Keratinocyte (primary cell): ENCODE results near the gene ADAMTS10. TPM values are rescaled to one million over a fixed set of nuclear protein-coding genes. Genes with fewer than 3 reads are reported as not detected.

ENCODE experiments used
- DNase-seq: peaks from one replicate; pipeline ENCODE4 v3.0.0-alpha.2; 2011; ENCODE audit warnings: low read depth, missing footprints, low spot score
- FAIRE-seq: peaks from 2 replicates; lab custom pipeline; 2011; peaks lifted over from hg19 to GRCh38; lab: Jason Lieb, UNC
- H2AFZ ChIP-seq: 2 replicates; pipeline ENCODE4 v1.6.0; 2012; ENCODE audit warnings: low read length, control low read depth, inconsistent platforms; ENCODE audit not compliant: control insufficient read depth
- H3K27ac ChIP-seq: 2 replicates; pipeline ENCODE4 v1.5.1; 2011; ENCODE audit warnings: low read length; ENCODE audit not compliant: control insufficient read depth, insufficient read depth
- H3K27me3 ChIP-seq: 3 replicates; pipeline ENCODE4 v1.6.0; 2011; ENCODE audit warnings: low read length; ENCODE audit not compliant: control insufficient read depth, insufficient read depth; ENCODE audit errors: extremely low read depth
- H3K36me3 ChIP-seq, 2 experiments: 2 replicates in 1 of 2; 3 replicates in 1 of 2; pipeline ENCODE4 v1.5.1; 2011; ENCODE audit warnings: low read length in 2 of 2, mild to moderate bottlenecking in 1 of 2; ENCODE audit not compliant: control insufficient read depth in 2 of 2, insufficient read depth in 2 of 2; ENCODE audit errors: extremely low read depth in 1 of 2
- H3K4me1 ChIP-seq: 3 replicates; pipeline ENCODE4 v1.5.1; 2011; ENCODE audit warnings: low read length; ENCODE audit not compliant: control insufficient read depth, insufficient read depth; ENCODE audit errors: extremely low read depth
- H3K4me2 ChIP-seq: 3 replicates; pipeline ENCODE4 v1.6.0; 2011; ENCODE audit warnings: low read depth, low read length; ENCODE audit not compliant: control insufficient read depth, insufficient read depth; ENCODE audit errors: extremely low read depth
- H3K4me3 ChIP-seq, 3 experiments: fragments of 200-600 bp in 1 of 3; sonication (generic) in 1 of 3; 2 replicates in 2 of 3; 3 replicates in 1 of 3; pipeline ENCODE4 v1.5.1; 2011 to 2016; ENCODE audit warnings: low read length in 3 of 3, mild to moderate bottlenecking in 3 of 3, control low read depth in 2 of 3, inconsistent platforms in 1 of 3, low read depth in 1 of 3, mixed read lengths in 1 of 3, mixed run types in 1 of 3, moderate library complexity in 1 of 3; ENCODE audit not compliant: control insufficient read depth in 2 of 3, insufficient read depth in 2 of 3; ENCODE audit errors: extremely low read depth in 1 of 3
- H3K79me2 ChIP-seq: 2 replicates; pipeline ENCODE4 v1.6.0; 2012; ENCODE audit warnings: low read length; ENCODE audit not compliant: control insufficient read depth, insufficient read depth
- H3K9ac ChIP-seq: 3 replicates; pipeline ENCODE4 v1.6.0; 2011; ENCODE audit warnings: low read length; ENCODE audit not compliant: control insufficient read depth, insufficient read depth; ENCODE audit errors: extremely low read depth
- H3K9me1 ChIP-seq: 3 replicates; pipeline ENCODE4 v1.6.0; 2011; ENCODE audit warnings: low read length; ENCODE audit not compliant: control insufficient read depth, insufficient read depth; ENCODE audit errors: extremely low read depth
- H3K9me3 ChIP-seq: 2 replicates; pipeline ENCODE4 v1.5.1; 2012; ENCODE audit warnings: low read depth, low read length; ENCODE audit not compliant: control insufficient read depth
- H4K20me1 ChIP-seq: 3 replicates; pipeline ENCODE4 v1.6.0; 2011; ENCODE audit warnings: low read length; ENCODE audit not compliant: control insufficient read depth, insufficient read depth; ENCODE audit errors: extremely low read depth
- EZH2 ChIP-seq: IDR thresholded peaks from one replicate; pipeline ENCODE4 v1.6.1; 2012; ENCODE audit warnings: inconsistent platforms, mild to moderate bottlenecking, low read length, moderate library complexity
- dilution Hi-C: fragments of 300-500 bp; cut with MboI; formaldehyde crosslinking; loops from one replicate; pipeline ENCODE4 v1.7.0; 2020; ENCODE audit warnings: low sequenced_read_pairs; ENCODE audit not compliant: extremely low pct_ligation_motif_present
- polyA plus RNA-seq, 5 experiments: library from polyadenylated mRNA; depleted of rRNA in 3 of 5; stranded (reverse) in 3 of 5; stranded (forward) in 1 of 5; unstranded in 1 of 5; fragments of >200 nt; gene quantifications; 1 replicate in 1 of 5; 2 replicates in 3 of 5; 3 replicates in 1 of 5; pipeline versions ENCODE4 v1.2.1 to v1.2.3, GENCODE V29; 2011 to 2012; ENCODE audit warnings: missing spikeins in 2 of 5, low read depth in 1 of 5, low replicate concordance in 1 of 5
- TF ChIP-seq, protein P1 (sequence below), 3 experiments: IDR thresholded peaks in 1 of 3; conservative IDR thresholded peaks in 1 of 3; optimal IDR thresholded peaks in 1 of 3; 2 replicates in 2 of 3; 3 replicates in 1 of 3; pipeline versions ENCODE3 to v1.5.1; 2011; ENCODE audit warnings: low read length in 3 of 3, mild to moderate bottlenecking in 3 of 3, moderate library complexity in 2 of 3, control low read depth in 1 of 3, inconsistent platforms in 1 of 3; ENCODE audit not compliant: insufficient read depth in 2 of 3; ENCODE audit errors: extremely low read depth in 1 of 3

The ADAMTS10 gene
- polyA plus RNA-seq, 1 donor (not counting 4 experiments of a cell fraction or from before 2014, with no cell fraction given) = not detected

DNA sequence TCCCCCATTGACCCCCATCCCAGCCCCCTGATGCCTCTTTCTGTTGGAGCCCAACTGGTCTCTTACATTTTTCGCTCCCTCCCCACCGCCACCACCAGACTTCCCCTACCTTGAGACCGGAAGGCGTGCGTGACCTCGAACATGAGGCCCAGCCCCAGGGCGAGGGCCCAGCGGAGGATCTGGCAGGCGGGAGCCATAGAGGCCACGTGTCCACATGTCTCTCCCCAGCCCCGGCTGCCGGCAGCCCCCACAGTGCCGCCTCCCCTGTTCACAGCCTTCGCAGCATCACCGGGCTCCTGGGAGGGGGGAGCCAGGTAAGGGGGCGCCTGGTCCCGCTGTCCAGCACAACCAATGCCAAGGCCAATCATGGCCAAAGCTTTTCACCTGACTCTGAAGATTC lies 5.0 kb downstream of the ADAMTS10 start:
- no peak for FAIRE-seq
- no peak for DNase-seq
- Histone ChIP-seq H3K9me3 (peaks cover 2% of the 10 kb centered on the region), H3K9me1 (no peaks in the 10 kb centered on the region), H3K36me3 (no peaks in the 10 kb centered on the region), H2AFZ (no peak overlapping the region), H3K27ac (no peak overlapping the region), H3K27me3 (peaks cover 18% of the 10 kb centered on the region), H3K4me1 (no peaks in the 10 kb centered on the region), H3K79me2 (no peaks in the 10 kb centered on the region), H4K20me1 (no peaks in the 10 kb centered on the region), H3K9ac (no peak overlapping the region), H3K4me2 (no peak overlapping the region), H3K4me3 (no peak overlapping the region)
- dilution Hi-C loops = no loop called here
- TF ChIP-seq EZH2 = no peak
- TF ChIP-seq, protein P1, sequence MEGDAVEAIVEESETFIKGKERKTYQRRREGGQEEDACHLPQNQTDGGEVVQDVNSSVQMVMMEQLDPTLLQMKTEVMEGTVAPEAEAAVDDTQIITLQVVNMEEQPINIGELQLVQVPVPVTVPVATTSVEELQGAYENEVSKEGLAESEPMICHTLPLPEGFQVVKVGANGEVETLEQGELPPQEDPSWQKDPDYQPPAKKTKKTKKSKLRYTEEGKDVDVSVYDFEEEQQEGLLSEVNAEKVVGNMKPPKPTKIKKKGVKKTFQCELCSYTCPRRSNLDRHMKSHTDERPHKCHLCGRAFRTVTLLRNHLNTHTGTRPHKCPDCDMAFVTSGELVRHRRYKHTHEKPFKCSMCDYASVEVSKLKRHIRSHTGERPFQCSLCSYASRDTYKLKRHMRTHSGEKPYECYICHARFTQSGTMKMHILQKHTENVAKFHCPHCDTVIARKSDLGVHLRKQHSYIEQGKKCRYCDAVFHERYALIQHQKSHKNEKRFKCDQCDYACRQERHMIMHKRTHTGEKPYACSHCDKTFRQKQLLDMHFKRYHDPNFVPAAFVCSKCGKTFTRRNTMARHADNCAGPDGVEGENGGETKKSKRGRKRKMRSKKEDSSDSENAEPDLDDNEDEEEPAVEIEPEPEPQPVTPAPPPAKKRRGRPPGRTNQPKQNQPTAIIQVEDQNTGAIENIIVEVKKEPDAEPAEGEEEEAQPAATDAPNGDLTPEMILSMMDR (optimal IDR thresholded peaks at IDR 0.05 in 1 of 3, IDR thresholded peaks at IDR 0.05 in 1 of 3, conservative IDR thresholded peaks at IDR 0.05 in 1 of 3; ENCODE audit: extremely low read depth in 1 of 3, insufficient read depth in 2 of 3, low read length in 3 of 3) = no peak

DNA sequence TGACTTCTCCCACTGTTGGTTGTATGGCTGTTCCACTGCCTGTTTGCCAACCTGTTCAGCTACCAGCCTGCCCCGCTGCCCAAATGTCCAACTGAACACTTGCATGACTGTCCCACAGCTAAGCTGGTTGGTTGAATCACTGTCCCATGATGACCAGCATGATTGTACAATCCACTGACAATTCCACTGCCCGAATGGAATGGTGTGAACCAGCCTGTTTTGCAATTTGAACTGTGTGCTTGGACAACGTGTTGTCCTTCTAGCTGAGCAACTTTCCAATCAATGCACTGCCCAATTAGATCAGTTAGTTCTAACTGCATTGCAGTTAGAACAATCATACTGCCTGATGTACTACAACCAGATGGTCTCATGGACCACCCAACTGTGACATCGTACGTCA lies 8.7 kb downstream of the ADAMTS10 start:
- Histone ChIP-seq H3K4me2 (no peak overlapping the region), H3K27me3 (no peaks in the 10 kb centered on the region), H3K36me3 (no peaks in the 10 kb centered on the region), H3K9ac (no peak overlapping the region), H3K79me2 (no peaks in the 10 kb centered on the region), H3K4me3 (no peak overlapping the region), H3K27ac (no peak overlapping the region), H4K20me1 (no peaks in the 10 kb centered on the region), H3K4me1 (no peaks in the 10 kb centered on the region), H3K9me3 (peaks cover 4% of the 10 kb centered on the region), H2AFZ (no peak overlapping the region), H3K9me1 (no peaks in the 10 kb centered on the region)
- no peak for FAIRE-seq
- dilution Hi-C loops = no loop called here
- no peak for DNase-seq
- TF ChIP-seq EZH2 = no peak
- TF ChIP-seq, protein P1 (optimal IDR thresholded peaks at IDR 0.05 in 1 of 3, IDR thresholded peaks at IDR 0.05 in 1 of 3, conservative IDR thresholded peaks at IDR 0.05 in 1 of 3; ENCODE audit: extremely low read depth in 1 of 3, insufficient read depth in 2 of 3, low read length in 3 of 3) = no peak
